Nephron progenitor cell (in vitro differentiated cells): Measurements from ENCODE around the gene ZFTA.

ENCODE experiments used
- DNase-seq: peaks from one replicate; pipeline ENCODE4 v3.0.0; 2021
- H3K27ac Mint-ChIP-seq: 2 replicates; pipeline ENCODE4 v1.8.0; 2021; ENCODE audit warnings: mild to moderate bottlenecking, moderate library complexity, mixed read lengths
- H3K27me3 Mint-ChIP-seq: 2 replicates; pipeline ENCODE4 v1.8.0; 2021; ENCODE audit warnings: mild to moderate bottlenecking, low read depth, mixed read lengths; ENCODE audit not compliant: poor library complexity
- H3K36me3 Mint-ChIP-seq: 2 replicates; pipeline ENCODE4 v1.8.0; 2021; ENCODE audit warnings: low read depth, mixed read lengths
- H3K4me1 Mint-ChIP-seq: 2 replicates; pipeline ENCODE4 v1.8.0; 2021; ENCODE audit warnings: mixed read lengths
- H3K4me3 Mint-ChIP-seq: 2 replicates; pipeline ENCODE4 v1.8.0; 2021; ENCODE audit warnings: mild to moderate bottlenecking, moderate library complexity, mixed read lengths
- H3K9me3 Mint-ChIP-seq: 2 replicates; pipeline ENCODE4 v1.8.0; 2021; ENCODE audit warnings: mild to moderate bottlenecking, moderate library complexity, mixed read lengths
- TF ChIP-seq, protein P1 (sequence below): fragments of 200-600 bp; sonication (generic); IDR thresholded peaks from 2 replicates; pipeline ENCODE4 v1.5.0; 2021; ENCODE audit warnings: antibody characterized with exemption

The ZFTA gene

DNA sequence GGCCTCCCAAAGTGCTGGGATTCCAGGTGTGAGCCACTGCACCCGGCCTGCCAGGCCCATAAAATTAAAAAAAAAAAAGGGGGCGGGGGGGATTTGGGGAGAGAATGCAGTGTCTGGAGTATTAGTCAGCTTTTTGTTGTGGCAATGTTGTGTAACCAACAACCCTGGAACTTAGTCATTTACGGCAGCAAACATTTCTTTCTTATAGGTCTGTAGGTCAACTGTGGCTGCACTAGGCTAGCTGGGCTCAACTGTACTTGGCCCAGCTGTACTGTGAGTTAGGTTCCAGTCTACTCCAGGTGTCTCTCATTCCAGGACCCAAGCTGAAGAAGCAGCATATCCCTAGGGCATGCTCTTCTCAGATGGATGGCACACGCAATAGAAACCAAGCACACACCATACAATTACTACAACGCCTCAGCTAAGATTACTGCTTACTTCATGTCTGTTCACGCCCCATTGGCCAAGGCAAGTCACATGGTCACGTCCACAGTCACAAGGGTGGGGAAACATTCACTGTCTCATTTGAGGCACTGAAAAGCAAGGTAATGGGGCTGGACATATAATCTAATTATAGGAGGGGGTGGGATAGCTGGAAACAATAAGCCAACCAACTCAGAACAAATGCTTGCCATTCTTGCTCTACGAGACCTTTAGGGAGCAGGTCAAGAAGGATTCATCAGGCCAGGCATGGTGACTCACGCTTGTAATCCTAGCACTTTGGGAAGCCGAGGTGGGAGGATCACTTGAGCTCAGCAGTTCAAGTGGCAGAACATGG is 34.3 kb upstream of the ZFTA start:
- Mint-ChIP-seq H3K4me3 (peak overlapping the region; percentile 25), H3K36me3 (peaks cover 5% of the 10 kb centered on the region), H3K27ac (no peak overlapping the region), H3K27me3 (peaks cover 30% of the 10 kb centered on the region), H3K4me1 (peaks cover 9% of the 10 kb centered on the region), H3K9me3 (peaks cover 10% of the 10 kb centered on the region)
- no peak for DNase-seq
- TF ChIP-seq, protein P1, sequence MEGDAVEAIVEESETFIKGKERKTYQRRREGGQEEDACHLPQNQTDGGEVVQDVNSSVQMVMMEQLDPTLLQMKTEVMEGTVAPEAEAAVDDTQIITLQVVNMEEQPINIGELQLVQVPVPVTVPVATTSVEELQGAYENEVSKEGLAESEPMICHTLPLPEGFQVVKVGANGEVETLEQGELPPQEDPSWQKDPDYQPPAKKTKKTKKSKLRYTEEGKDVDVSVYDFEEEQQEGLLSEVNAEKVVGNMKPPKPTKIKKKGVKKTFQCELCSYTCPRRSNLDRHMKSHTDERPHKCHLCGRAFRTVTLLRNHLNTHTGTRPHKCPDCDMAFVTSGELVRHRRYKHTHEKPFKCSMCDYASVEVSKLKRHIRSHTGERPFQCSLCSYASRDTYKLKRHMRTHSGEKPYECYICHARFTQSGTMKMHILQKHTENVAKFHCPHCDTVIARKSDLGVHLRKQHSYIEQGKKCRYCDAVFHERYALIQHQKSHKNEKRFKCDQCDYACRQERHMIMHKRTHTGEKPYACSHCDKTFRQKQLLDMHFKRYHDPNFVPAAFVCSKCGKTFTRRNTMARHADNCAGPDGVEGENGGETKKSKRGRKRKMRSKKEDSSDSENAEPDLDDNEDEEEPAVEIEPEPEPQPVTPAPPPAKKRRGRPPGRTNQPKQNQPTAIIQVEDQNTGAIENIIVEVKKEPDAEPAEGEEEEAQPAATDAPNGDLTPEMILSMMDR: no peak

DNA sequence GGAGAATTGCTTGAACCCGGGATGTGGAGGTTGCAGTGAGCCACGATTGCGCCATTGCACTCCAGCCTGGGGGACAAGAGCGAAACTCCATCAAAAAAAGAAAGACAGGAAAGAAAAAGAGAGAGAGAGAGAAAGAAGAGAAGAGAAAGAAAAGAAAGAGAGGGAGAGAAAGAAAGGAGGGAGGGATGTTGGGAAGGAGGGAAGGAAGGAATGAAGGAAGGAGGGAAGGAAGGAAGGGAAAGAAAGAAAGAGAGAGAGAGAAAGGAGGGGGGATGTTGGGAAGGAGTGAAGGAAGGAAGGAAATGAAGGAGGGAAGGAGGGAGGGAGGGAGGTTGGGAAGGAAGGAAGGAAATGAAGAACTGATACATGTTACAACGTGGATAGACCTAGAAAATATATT is 32.3 kb upstream of the ZFTA start:
- TF ChIP-seq, protein P1: no peak
- H3K27ac Mint-ChIP-seq: peak overlapping the region; percentile 63
- peaks cover 35% of the 10 kb centered on the region for H3K27me3 Mint-ChIP-seq
- no peak overlapping the region for H3K4me3 Mint-ChIP-seq
- no peak for DNase-seq
- peaks cover 9% of the 10 kb centered on the region for H3K4me1 Mint-ChIP-seq
- H3K9me3 Mint-ChIP-seq: peaks cover 22% of the 10 kb centered on the region
- peaks cover 5% of the 10 kb centered on the region for H3K36me3 Mint-ChIP-seq

DNA sequence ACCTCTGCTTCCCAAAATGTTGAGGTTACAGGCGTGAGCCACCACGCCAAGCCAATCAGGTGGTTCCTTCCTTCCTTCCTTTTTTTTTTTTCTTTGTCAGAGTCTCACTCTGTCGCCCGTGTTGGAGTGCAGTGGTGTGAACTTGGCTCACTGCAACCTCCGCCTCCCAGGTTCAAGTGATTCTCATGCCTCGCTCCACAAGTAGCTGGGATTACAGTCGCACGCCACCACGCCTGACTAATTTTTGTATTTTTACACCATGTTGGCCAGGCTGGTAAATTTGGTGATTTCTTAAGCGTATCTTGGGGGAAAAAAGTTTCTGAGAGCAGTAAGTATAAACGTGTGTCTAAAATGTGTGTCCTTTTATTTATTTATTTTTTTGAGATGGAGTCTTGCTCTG is 26.5 kb upstream of the ZFTA start:
- H3K36me3 Mint-ChIP-seq: no peaks in the 10 kb centered on the region
- H3K27me3 Mint-ChIP-seq: peaks cover 22% of the 10 kb centered on the region
- no peak overlapping the region for H3K4me3 Mint-ChIP-seq
- TF ChIP-seq, protein P1: no peak
- H3K27ac Mint-ChIP-seq: no peak overlapping the region
- peaks cover 5% of the 10 kb centered on the region for H3K4me1 Mint-ChIP-seq
- peaks cover 41% of the 10 kb centered on the region for H3K9me3 Mint-ChIP-seq
- DNase-seq: no peak

DNA sequence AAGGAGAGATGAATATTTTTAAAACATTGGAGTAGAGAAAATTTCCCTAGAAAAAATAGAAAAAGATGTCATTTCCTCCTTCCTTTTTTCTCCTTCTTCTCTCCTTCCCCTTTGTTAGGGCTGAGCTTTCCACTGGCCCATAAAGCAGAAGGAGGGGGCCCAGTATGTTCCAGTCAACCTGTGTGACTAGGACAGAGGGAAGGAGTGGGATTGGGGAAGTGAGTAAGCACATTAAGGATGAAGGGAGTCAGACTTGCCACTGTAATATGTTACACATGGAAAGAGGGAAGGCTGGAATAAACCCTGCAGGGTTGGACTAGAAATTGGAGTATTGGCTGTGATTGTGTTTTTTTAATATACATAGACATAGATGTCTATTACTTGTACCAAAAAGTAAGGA is 24.6 kb upstream of the ZFTA start:
- H3K27ac Mint-ChIP-seq: peak overlapping the region; percentile 47
- H3K4me3 Mint-ChIP-seq: no peak overlapping the region
- peaks cover 8% of the 10 kb centered on the region for H3K27me3 Mint-ChIP-seq
- peaks cover 5% of the 10 kb centered on the region for H3K4me1 Mint-ChIP-seq
- DNase-seq: no peak
- peaks cover 38% of the 10 kb centered on the region for H3K9me3 Mint-ChIP-seq
- H3K36me3 Mint-ChIP-seq: no peaks in the 10 kb centered on the region
- TF ChIP-seq, protein P1: no peak

DNA sequence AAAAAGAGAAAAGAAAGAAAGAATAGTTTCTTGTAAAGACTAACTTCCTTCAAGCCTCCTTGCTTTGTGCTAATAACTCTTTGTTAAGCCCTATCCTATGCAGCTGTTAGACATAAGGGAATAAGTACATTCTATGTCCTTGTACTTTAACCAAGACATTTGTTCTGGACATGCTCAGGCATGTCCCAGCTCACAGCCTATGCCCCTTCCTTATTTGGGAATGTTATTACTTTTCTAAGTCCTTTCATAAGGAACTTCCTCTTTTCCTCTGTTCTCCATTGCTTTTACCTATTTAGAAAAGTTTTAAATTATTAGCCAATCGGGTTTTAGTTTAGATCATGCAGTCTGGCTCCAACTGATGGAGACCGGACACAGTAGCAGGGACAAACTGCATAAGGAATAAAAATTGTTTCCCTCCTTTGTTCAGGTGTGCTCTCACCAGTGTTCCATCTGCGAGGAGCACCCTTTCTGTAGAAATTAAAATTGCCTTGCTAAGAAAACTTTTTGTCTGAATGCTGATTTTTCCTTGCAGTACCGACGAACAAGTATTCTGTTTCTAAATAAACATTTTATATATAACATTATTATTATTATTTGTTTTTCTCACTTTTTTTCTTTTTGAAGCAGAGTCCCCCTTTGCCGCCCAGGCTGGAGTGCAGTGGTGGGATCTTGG is 23.1 kb upstream of the ZFTA start:
- TF ChIP-seq, protein P1: no peak
- H3K9me3 Mint-ChIP-seq: peaks cover 31% of the 10 kb centered on the region
- DNase-seq: no peak
- H3K36me3 Mint-ChIP-seq: no peaks in the 10 kb centered on the region
- peaks cover 5% of the 10 kb centered on the region for H3K4me1 Mint-ChIP-seq
- H3K27ac Mint-ChIP-seq: no peak overlapping the region
- H3K27me3 Mint-ChIP-seq: peaks cover 8% of the 10 kb centered on the region
- no peak overlapping the region for H3K4me3 Mint-ChIP-seq
